A549 (cell line): ENCODE results near the gene ARHGAP5. TPM values are rescaled to one million over a fixed set of nuclear protein-coding genes. Genes with fewer than 3 reads are reported as not detected.

Experiments
- ATAC-seq, 2 experiments: fragments of 200-7000 bp in 1 of 2; fragments of >200 bp in 1 of 2; cut with Nextera tagmentation in 1 of 2; cut with Tn5 transposase in 1 of 2; 3 replicates each; pipeline versions ENCODE4 v1.8.0 to v1.9.1; 2018 to 2020; ENCODE audit warnings: mild to moderate bottlenecking in 1 of 2, moderate library complexity in 1 of 2
- CTCF ChIA-PET: fragments of 300-600 bp; sonication (Branson Sonifier 250); formaldehyde crosslinking; extraction: SDS; loops from one replicate; lab custom pipeline; 2021; ENCODE audit warnings: antibody characterized with exemption, inconsistent platforms; lab: Yijun Ruan, JAX
- POLR2A ChIA-PET: fragments of 350-600 bp; formaldehyde crosslinking; extraction: SDS; loops from one replicate; lab custom pipeline; 2021; ENCODE audit warnings: antibody characterized with exemption, inconsistent platforms; lab: Yijun Ruan, JAX
- DNase-seq, 2 experiments: peaks; one replicate each; pipeline versions ENCODE4 v3.0.0 to v3.0.0-alpha.2; 2011 to 2016; ENCODE audit warnings: low read depth in 1 of 2, low spot score in 1 of 2
- FAIRE-seq: peaks from 2 replicates; lab custom pipeline; 2011; peaks lifted over from hg19 to GRCh38; lab: Jason Lieb, UNC
- H3K27ac ChIP-seq, 2 experiments: fragments of >200 bp; sonication (Bioruptor Twin); formaldehyde crosslinking; 3 replicates each; pipeline ENCODE4 v1.5.1; 2016 to 2017
- H3K4me1 ChIP-seq: fragments of >200 bp; sonication (Bioruptor Twin); formaldehyde crosslinking; 3 replicates; pipeline ENCODE4 v1.6.1; 2016
- H3K4me2 ChIP-seq: fragments of >200 bp; sonication (Bioruptor Twin); formaldehyde crosslinking; 3 replicates; pipeline ENCODE4 v1.6.1; 2016
- H3K4me3 ChIP-seq: fragments of >200 bp; sonication (Bioruptor Twin); formaldehyde crosslinking; 3 replicates; pipeline ENCODE4 v1.5.1; 2016
- H3K9me3 ChIP-seq: fragments of >200 bp; sonication (Bioruptor Twin); formaldehyde crosslinking; 3 replicates; pipeline ENCODE4 v1.6.1; 2016
- BHLHE40 ChIP-seq: IDR thresholded peaks from 2 replicates; pipeline ENCODE4 v1.6.1; 2012; ENCODE audit warnings: low read depth, low read length, inconsistent platforms
- CEBPB ChIP-seq, 2 experiments: fragments of >200 bp in 1 of 2; sonication (Bioruptor Twin) in 1 of 2; formaldehyde crosslinking in 1 of 2; IDR thresholded peaks; 2 replicates each; pipeline ENCODE4 v1.6.1; 2012 to 2016
- CHD4 ChIP-seq: fragments of 200-600 bp; sonication (generic); IDR thresholded peaks from 2 replicates; pipeline ENCODE4 v1.6.1; 2016; ENCODE audit warnings: antibody characterized with exemption, mild to moderate bottlenecking, borderline replicate concordance
- EP300 ChIP-seq, 2 experiments: fragments of >200 bp; sonication (Bioruptor Twin); formaldehyde crosslinking; IDR thresholded peaks; 2 replicates in 1 of 2; 3 replicates in 1 of 2; pipeline ENCODE4 v1.6.1; 2016 to 2017
- FOSB ChIP-seq: fragments of 250-450 bp; sonication (Bioruptor Pico); IDR thresholded peaks from 2 replicates; pipeline ENCODE4 v1.5.0; 2020; ENCODE audit warnings: mild to moderate bottlenecking, moderate library complexity
- HDAC2 ChIP-seq: fragments of 200-600 bp; sonication (generic); IDR thresholded peaks from 2 replicates; pipeline ENCODE4 v1.6.1; 2016
- HOXA7 ChIP-seq: fragments of 250-450 bp; sonication (Bioruptor Pico); IDR thresholded peaks from 2 replicates; pipeline ENCODE4 v1.5.0; 2020; ENCODE audit warnings: mild to moderate bottlenecking, moderate library complexity
- KDM1A ChIP-seq: fragments of 200-600 bp; sonication (generic); IDR thresholded peaks from 2 replicates; pipeline ENCODE4 v1.6.1; 2016; ENCODE audit warnings: low read depth, mild to moderate bottlenecking
- MAFK ChIP-seq: fragments of 450-650 bp; IDR thresholded peaks from 2 replicates; pipeline ENCODE4 v1.6.1; 2014; ENCODE audit not compliant: partially characterized antibody
- NPAS2 ChIP-seq: fragments of 250-450 bp; sonication (Bioruptor Pico); IDR thresholded peaks from 2 replicates; pipeline ENCODE4 v1.8.0; 2022; ENCODE audit warnings: mild to moderate bottlenecking, moderate library complexity, borderline replicate concordance
- POLR2A ChIP-seq: IDR thresholded peaks from 2 replicates; pipeline ENCODE4 v1.6.1; 2012; ENCODE audit warnings: mild to moderate bottlenecking, low read length
- RNF2 ChIP-seq: fragments of 200-600 bp; sonication (generic); IDR thresholded peaks from 2 replicates; pipeline ENCODE4 v1.6.1; 2016; ENCODE audit warnings: low read depth, mild to moderate bottlenecking, antibody characterized with exemption, moderate library complexity, borderline replicate concordance
- ZFP36 ChIP-seq: fragments of 450-650 bp; IDR thresholded peaks from 2 replicates; pipeline ENCODE4 v1.6.1; 2014; ENCODE audit warnings: borderline replicate concordance; ENCODE audit not compliant: partially characterized antibody
- WGBS: methylation state at CpG from one replicate; pipeline ENCODE4 v1.1.6; 2017; ENCODE audit errors: missing lambda C conversion rate; 5-methylcytosine and 5-hydroxymethylcytosine counted together
- polyA plus RNA-seq, 4 experiments: library from polyadenylated mRNA; depleted of rRNA in 3 of 4; stranded (reverse); fragments of >200 nt; fragmentation: RNase III in 1 of 4; extraction: RNeasy Plus Mini Kit Qiagen cat#74134 plus additional on column Dnase treatment in 1 of 4; gene quantifications; 2 replicates in 3 of 4; 3 replicates in 1 of 4; pipeline ENCODE4 v1.2.3, GENCODE V29; 2011 to 2017
- TF ChIP-seq, protein P1 (sequence below): fragments of 200-600 bp; sonication (generic); IDR thresholded peaks from 2 replicates; pipeline ENCODE4 v1.6.1; 2016; ENCODE audit warnings: antibody characterized with exemption, mild to moderate bottlenecking, moderate library complexity
- TF ChIP-seq, protein P2 (sequence below): fragments of 450-650 bp; IDR thresholded peaks from 2 replicates; pipeline ENCODE4 v1.6.1; 2014; ENCODE audit warnings: antibody characterized with exemption
- TF ChIP-seq, protein P3 (sequence below): fragments of 250-450 bp; sonication (Bioruptor Pico); IDR thresholded peaks from 2 replicates; pipeline ENCODE4 v1.5.0; 2021; ENCODE audit warnings: mild to moderate bottlenecking, moderate library complexity, borderline replicate concordance

The ARHGAP5 gene
- polyA plus RNA-seq, 2 of the 4 experiments (the other 2 are of a cell fraction), result 33.6 to 66.1 TPM

DNA sequence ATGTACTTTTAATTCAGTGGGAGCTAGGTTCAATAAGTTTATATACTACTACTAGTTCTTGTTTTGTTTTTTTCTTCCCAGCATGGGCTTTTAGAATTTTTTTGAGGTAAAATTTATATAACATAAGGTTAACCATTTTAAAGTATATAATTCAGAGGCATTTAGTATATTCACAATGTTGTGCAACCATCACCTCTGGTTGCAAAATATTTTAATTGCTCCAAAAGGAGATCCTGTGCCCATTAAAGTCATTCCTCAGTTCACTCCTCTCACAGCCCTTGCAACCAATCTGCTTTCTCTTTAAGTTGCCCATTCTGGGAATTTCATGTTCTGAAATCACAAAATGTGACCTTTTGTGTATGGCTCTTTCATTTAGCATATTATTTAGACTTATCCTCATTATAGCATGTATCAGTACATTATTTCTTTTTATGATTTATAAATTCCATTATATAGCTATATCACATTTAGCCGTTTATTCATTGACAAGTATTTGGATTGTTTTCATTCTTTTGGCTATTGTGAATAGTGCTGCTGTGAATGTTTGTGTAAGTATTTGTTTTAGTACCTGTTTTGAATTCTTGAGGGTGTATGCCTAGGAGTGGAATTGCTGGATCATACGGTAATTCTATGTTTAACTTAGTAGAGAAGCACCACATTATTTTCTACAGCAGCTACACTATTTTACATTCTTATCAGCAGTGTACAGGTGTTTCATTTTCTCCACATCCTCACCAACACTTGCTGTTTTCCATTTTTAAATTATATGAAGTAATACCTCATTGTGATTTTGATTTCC lies 59.1 kb downstream of the ARHGAP5 start:
- ChIA-PET POLR2A (no interaction called here), CTCF (interaction anchor here (0.5 to 1.2 kb wide), 2 partner anchors 63 to 1160 kb away, joined by 3 read pairs; no protein-coding TSS in a partner anchor)
- Histone ChIP-seq H3K4me3 (no peak overlapping the region), H3K9me3 (peaks cover 32% of the 10 kb centered on the region), H3K4me1 (peaks cover 17% of the 10 kb centered on the region), H3K27ac (no peak overlapping the region), H3K4me2 (no peak overlapping the region)
- FAIRE-seq, result no peak
- TF ChIP-seq CEBPB (IDR thresholded peaks at IDR 0.05), result peak; percentile 61 to 64; a peak in 3 of 4 replicates
- TF ChIP-seq, protein P1, sequence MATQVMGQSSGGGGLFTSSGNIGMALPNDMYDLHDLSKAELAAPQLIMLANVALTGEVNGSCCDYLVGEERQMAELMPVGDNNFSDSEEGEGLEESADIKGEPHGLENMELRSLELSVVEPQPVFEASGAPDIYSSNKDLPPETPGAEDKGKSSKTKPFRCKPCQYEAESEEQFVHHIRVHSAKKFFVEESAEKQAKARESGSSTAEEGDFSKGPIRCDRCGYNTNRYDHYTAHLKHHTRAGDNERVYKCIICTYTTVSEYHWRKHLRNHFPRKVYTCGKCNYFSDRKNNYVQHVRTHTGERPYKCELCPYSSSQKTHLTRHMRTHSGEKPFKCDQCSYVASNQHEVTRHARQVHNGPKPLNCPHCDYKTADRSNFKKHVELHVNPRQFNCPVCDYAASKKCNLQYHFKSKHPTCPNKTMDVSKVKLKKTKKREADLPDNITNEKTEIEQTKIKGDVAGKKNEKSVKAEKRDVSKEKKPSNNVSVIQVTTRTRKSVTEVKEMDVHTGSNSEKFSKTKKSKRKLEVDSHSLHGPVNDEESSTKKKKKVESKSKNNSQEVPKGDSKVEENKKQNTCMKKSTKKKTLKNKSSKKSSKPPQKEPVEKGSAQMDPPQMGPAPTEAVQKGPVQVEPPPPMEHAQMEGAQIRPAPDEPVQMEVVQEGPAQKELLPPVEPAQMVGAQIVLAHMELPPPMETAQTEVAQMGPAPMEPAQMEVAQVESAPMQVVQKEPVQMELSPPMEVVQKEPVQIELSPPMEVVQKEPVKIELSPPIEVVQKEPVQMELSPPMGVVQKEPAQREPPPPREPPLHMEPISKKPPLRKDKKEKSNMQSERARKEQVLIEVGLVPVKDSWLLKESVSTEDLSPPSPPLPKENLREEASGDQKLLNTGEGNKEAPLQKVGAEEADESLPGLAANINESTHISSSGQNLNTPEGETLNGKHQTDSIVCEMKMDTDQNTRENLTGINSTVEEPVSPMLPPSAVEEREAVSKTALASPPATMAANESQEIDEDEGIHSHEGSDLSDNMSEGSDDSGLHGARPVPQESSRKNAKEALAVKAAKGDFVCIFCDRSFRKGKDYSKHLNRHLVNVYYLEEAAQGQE, result no peak
- no peak for TF ChIP-seq NPAS2 (CRISPR knock-in tag)
- TF ChIP-seq POLR2A, result no peak
- no peak for TF ChIP-seq MAFK
- TF ChIP-seq, protein P2, sequence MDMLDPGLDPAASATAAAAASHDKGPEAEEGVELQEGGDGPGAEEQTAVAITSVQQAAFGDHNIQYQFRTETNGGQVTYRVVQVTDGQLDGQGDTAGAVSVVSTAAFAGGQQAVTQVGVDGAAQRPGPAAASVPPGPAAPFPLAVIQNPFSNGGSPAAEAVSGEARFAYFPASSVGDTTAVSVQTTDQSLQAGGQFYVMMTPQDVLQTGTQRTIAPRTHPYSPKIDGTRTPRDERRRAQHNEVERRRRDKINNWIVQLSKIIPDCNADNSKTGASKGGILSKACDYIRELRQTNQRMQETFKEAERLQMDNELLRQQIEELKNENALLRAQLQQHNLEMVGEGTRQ, result no peak
- WGBS, result 50% methylated on average over 2 of the region's 2 CpGs
- ATAC-seq, result no peak
- peak in 1 of 2 experiments; percentile 14 for DNase-seq

GRCh38 chr14:32137313-32137712 lies 60.2 kb downstream of the ARHGAP5 start:
- peaks cover 19% of the 10 kb centered on the region for H3K4me1 ChIP-seq
- no peak overlapping the region for H3K4me2 ChIP-seq
- H3K9me3 ChIP-seq, result peaks cover 32% of the 10 kb centered on the region
- TF ChIP-seq FOSB (no peak), HOXA7 (no peak), ZFP36 (no peak), RNF2 (no peak), CHD4 (peak; percentile 67; the same call in 1 of the 2 replicates), HDAC2 (peak; percentile 84), POLR2A (no peak), CEBPB (IDR thresholded peaks at IDR 0.05) (no peak), BHLHE40 (no peak), EP300 (IDR thresholded peaks at IDR 0.05) (no peak), KDM1A (peak; percentile 82)
- TF ChIP-seq, protein P1, result no peak
- TF ChIP-seq, protein P3, sequence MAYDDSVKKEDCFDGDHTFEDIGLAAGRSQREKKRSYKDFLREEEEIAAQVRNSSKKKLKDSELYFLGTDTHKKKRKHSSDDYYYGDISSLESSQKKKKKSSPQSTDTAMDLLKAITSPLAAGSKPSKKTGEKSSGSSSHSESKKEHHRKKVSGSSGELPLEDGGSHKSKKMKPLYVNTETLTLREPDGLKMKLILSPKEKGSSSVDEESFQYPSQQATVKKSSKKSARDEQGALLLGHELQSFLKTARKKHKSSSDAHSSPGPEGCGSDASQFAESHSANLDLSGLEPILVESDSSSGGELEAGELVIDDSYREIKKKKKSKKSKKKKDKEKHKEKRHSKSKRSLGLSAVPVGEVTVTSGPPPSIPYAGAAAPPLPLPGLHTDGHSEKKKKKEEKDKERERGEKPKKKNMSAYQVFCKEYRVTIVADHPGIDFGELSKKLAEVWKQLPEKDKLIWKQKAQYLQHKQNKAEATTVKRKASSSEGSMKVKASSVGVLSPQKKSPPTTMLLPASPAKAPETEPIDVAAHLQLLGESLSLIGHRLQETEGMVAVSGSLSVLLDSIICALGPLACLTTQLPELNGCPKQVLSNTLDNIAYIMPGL (CRISPR knock-in tag), result no peak
- TF ChIP-seq, all 56 proteins: peak for 3
- WGBS, result 94% methylated on average over 4 of the region's 4 CpGs
- Histone ChIP-seq H3K27ac (no peak overlapping the region), H3K4me3 (no peak overlapping the region)
- no peak for ATAC-seq
- DNase-seq, result no peak
- ChIA-PET POLR2A (no interaction called here), CTCF (no interaction called here)
- FAIRE-seq, result no peak
